ENCODE results near the gene SLN.

DNA sequence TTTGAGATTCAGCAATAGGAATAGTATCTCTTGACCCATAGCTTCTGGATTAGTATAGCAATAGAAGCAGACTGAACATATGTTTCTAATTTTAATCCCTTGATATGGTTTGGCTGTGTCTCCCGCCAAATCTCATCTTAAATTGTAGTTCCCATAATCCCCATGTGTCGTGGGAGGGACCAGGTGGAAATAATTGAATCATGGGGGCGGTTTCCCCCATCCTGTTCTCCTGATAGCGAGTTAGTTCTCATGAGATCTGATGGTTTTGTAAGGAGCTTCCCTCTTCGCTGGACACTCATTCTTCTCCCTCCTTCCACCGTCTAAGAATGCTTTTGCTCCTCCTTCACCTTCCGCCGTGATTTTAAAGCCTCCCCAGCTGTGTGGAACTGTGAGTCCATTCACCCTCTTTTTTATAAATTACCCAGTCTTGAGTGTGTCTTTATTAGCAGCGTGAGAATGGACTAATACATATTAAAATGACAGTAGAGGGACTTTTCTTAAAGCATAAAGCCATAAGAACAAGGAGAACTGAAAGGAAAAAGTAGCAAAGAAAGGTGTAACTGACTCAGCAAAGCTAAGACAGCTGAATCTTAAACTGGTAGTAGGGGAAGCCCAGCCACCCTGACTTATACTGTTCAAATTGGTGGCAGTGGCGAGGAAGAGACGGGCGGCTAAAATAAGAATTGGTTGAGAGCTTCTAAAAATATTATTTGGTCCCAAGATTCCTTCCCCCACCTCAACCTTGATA, 20.3 kb upstream of the SLN start:
- no peak for TF ChIP-seq FOS (IDR thresholded peaks at IDR 0.05; ENCODE audit: extremely low read depth, insufficient read length)
- no peak for TF ChIP-seq SUPT5H (IDR thresholded peaks at IDR 0.05)
- TF ChIP-seq FOXJ2 (tag; IDR thresholded peaks at IDR 0.05), result no peak
- TF ChIP-seq, protein P1, sequence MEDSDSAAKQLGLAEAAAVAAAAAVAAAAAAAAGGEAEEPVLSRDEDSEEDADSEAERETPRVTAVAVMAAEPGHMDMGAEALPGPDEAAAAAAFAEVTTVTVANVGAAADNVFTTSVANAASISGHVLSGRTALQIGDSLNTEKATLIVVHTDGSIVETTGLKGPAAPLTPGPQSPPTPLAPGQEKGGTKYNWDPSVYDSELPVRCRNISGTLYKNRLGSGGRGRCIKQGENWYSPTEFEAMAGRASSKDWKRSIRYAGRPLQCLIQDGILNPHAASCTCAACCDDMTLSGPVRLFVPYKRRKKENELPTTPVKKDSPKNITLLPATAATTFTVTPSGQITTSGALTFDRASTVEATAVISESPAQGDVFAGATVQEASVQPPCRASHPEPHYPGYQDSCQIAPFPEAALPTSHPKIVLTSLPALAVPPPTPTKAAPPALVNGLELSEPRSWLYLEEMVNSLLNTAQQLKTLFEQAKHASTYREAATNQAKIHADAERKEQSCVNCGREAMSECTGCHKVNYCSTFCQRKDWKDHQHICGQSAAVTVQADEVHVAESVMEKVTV (CRISPR knock-in tag; IDR thresholded peaks at IDR 0.05), result no peak
- TF ChIP-seq ZNF644 (tag; IDR thresholded peaks at IDR 0.05; ENCODE audit: low read depth), result no peak
